GDM1 (cell line): ENCODE data around the gene PPDPF.

Experiments used
- DNase-seq: peaks from one replicate; lab custom pipeline; 2025; lab: John Stamatoyannopoulos, UW

PPDPF gene

GRCh38 chr20:63538204-63539091, 17.9 kb downstream of the PPDPF start:
- DNase-seq = no peak

DNA sequence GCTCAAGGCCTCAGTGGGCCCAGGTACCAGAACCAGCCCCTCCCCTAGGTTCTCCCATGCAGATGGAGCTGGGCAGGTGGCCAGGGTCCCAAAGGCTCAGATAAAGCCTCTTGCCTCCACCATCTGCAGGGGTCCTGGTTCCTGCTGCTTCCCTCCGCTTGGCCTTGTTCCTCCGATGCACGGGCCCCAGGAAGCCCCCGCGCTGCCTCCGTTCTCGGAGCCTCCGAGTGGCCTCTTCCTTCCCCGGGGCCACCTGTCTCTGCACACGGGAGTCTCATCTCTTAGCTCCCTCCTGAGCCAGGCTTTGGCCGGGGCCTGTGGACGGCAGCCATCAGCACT, 18.5 kb downstream of the PPDPF start:
- DNase-seq = no peak

DNA sequence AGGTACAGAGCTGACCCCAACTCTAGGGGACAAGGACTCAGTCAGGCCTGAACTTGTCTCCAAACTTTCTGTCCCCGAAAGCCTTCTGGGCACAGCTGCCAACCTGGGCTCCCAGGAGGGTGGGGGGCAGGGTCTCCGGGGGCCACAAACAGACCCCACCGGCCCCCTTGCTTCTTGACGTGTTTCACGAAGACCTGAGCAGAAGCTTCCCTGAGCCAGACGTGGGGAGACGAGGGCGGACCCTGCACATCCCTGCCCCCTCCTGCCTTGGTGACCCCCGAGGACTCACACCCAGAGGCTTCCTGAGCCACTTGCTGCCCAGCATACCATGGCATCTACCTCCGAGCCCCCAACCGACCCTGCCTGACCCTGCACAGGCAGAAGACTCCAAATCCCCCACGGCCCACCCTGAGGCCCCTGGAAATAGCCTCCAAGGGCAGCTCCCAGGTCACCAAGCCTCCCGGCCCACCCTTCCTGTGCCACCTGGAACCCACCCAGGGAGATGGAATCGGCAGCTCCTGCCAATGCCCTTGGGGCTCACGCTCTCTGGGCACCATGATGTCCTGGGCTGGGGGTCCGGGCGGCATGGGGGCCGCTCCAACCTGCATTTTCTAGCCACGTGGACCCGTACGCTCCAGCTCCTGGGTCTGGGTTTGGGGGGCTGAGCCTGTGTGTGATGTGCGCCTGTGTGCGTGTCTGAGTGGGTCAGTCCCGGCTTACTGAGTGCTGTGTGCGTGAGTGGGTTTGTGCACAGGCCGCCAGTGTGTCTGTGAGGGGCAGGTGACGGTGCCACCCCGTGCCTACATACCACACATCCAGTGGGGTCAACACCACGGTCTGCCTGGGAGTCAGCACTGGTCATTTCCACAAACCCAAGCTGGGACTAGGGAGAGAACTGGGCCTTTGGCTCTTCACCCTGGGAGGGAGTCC, 19.1 kb downstream of the PPDPF start:
- DNase-seq = no peak

- no peak for DNase-seq
Observed at GRCh38 chr20:63540417-63541186, 20.0 kb downstream of the PPDPF start.

- no peak for DNase-seq
Observed at GRCh38 chr20:63541371-63541770, 20.8 kb downstream of the PPDPF start.

DNA sequence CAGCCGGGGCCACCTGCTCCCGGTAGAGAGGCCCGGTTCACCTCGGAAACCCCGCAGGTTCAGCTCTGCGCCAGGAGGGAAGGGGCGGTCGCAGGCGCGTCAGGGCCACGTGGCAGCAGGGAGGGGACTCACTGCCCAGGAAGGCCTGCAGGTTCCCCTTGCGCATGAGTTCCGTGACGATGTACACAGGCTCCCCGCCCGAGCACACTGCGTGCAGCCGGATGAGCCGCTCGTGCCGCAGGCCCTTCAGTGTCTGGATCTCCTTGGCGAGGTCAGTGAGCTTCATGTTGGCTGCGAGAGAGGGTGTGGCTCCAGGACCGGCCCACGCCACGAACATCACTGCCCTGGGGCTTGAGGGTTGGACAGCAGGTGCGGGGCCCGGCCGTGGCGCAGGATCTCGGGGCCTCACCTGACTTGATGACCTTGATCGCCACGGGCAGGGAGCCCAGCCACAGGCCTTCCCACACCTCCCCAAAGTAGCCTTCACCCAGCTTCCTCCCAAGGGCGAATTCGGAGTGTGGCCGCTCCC, 21.5 kb downstream of the PPDPF start:
- no peak for DNase-seq

DNA sequence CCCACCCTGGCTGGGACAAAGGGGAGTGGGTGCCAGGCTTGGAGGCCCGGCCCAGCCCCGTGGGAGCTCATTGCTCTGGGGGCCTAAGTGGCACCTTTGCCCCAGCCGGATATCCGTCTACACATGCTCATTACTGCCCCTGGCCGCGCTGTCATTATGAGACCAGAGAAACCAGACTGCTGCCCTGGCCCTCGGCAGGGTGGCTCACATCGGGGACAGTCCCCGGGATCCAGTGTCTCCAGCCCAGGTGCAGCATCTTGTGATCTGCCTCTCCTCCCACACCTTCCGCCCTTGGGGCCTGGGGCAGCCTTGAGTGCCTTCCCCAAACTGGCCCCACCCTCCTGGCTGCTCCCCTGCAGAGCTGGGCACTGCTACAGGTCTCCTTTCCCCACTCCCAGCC, 22.1 kb downstream of the PPDPF start:
- DNase-seq = no peak

GRCh38 chr20:63543131-63543530, 22.6 kb downstream of the PPDPF start:
- no peak for DNase-seq

DNA sequence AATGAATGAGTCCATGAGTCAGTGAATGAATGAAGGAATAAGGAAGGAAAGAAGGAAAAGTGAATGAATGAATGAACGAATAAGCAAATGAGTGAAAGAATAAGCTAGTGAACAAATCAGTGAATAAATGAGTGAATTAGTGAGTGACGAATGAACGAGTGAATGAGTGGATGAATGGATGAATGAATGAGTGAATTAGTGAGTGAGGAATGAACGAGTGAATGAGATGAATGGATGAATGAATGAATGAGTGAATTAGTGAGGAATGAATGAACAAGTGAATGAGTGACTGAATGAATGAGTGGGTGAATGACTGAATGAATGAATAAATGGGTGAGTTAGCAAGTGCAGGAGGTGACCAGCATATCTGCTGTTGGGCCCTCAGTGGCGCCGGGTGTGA, 23.2 kb downstream of the PPDPF start:
- no peak for DNase-seq

- DNase-seq = no peak
Observed at GRCh38 chr20:63544241-63544957, 23.8 kb downstream of the PPDPF start.

DNA sequence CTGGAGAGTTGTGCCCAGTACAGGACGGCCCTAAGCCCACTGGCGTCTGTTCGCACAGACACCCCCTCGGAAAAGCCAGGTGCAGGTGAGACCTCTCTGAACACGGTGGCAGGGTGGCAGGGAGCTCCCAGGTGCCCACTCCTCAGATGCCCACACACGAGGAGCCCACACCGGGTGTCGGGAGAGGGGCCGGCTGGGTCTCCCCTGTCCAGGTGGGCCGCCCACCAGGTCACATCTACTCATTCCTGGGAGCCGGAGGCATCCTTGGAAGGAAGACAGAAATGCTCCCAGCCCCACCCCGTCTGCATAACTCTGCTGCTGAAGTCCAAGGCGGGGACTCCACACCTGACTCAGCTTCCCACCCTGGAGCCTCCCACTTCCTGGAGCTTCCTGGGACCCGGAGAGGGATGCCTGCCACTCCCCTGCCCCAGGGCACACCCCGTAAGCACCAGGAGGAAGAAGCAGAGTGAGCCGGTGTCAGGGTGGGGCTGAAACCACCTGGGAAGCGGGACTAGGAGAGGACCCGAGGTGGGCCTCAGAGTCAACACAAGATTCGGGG, 24.5 kb downstream of the PPDPF start:
- no peak for DNase-seq

- no peak for DNase-seq
Observed at GRCh38 chr20:63545814-63546213, 25.2 kb downstream of the PPDPF start.

DNA sequence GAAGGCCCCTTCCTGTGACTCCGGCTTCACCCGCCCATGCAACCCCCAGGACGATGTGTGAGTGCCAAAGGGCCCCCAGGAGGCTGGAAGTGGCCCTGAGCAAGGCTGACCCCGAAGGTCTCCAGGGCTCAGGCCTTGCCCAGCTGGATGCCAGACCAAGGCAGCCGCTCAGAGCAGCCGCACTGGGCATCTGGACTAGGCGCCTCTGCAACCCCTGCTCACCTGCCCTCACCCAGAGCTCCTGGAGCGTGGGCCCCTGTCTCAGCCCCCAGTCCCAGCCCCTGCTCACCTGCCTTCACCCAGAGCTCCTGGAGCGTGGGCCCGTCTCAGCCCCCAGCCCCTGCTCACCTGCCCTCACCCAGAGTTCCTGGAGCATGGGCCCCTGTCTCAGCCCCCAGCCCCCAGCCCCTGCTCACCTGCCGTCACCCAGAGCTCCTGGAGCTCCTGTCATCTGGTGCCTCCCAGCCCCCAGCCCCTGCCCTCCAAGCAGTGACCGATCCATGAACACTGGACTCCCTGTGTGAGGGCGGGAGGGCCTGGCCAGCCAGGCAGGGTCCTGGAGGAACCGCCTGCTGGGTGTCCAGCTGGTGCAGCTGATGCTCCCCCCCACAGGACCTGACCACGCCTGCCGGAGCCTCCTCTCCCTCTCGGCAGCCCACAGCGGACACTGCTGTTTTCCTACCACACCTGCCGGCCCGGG, 25.8 kb downstream of the PPDPF start:
- no peak for DNase-seq

GRCh38 chr20:63546956-63547724, 26.6 kb downstream of the PPDPF start:
- DNase-seq = no peak

- DNase-seq = no peak
Observed at GRCh38 chr20:63547725-63548480, 27.3 kb downstream of the PPDPF start, which contains the start of gene SRMS. Gene SRMS (minus strand): TSS chr20:63547749. CDS start chr20:63547463, 286 bp downstream.

DNA sequence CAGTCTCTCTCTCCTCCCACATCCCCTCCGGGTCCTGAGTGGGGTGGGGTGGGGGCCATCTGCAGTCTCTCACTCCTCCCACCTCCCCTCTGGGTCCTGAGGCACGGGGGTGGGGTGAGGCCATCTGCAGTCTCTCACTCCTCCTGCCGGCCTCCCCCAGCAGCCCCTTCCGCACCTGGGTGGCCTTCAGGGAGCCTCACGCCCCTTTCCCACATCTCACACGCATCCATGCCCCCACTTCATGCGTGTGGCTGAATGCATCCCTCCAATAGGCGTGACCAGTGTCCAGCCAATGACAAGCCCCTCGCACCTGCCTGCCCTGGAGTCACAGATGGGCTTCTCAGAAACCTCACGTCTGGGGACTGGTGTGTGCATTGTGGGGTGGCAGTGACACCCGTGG, 28.0 kb downstream of the PPDPF start:
- no peak for DNase-seq

DNA sequence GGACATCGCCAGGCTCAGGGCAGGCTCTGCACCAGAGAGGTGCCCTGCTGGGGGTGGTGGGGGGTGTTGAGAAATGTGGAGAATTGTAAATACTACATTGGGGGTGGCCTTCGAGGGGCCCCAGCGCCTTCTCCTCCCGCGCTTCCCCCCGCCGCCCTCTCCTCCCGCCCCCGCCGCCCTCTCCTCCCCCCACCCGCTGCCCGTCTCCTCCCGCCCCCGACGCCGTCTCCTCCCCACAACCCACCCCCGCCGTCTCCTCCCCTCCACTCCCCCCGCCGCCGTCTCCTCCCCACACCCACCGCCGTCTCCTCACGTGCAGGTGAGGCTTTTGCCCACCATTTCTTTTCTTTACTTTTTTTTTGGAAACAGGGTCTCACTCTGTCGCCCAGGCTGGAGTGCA, 28.5 kb downstream of the PPDPF start:
- DNase-seq = no peak

DNA sequence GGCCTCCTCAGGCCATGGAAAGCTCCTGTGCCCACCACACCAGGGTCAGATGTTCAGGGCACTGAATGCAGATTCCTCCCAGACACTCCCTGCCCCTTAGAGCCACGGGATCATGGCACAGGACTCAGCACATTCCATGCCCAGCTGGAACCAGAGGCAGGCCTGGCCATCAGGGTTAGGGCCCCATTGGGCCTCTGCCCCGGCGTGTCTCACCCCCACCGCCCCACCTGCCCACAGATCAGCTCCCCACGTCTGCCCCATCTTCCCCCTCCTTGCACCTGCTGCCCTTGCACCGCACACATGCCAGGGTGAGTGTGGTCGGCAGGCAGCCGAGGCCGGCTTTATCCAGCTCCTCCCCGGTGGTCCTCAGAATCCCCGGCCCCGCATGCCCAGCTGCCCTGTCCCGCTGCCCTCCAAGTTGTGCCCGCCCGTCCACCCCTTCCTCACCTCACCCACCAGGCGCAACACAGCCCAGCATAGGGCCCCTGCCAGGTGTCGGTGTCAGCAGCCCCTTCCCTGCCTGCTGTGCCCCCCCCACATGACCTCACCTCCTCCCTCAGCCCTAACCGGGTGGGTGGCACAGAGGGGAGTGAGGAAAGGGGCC, 29.2 kb downstream of the PPDPF start:
- DNase-seq = no peak
